Kidney epithelial cell (primary cell): ENCODE results near the gene PRAMEF17. TPM values are rescaled to one million over a fixed set of nuclear protein-coding genes. Genes with fewer than 3 reads are reported as not detected.
"Not testable (repeated sequence)": the region's sequence is repeated elsewhere in the genome, so short reads cannot be mapped to it uniquely, and the experiment has no call there.

Source experiments
- DNase-seq: peaks from one replicate; pipeline ENCODE4 v3.0.0-alpha.2; 2010; ENCODE audit warnings: low read depth
- H3K27me3 ChIP-seq: 2 replicates; pipeline ENCODE4 v1.6.0; 2011; ENCODE audit warnings: low read length; ENCODE audit not compliant: control insufficient read depth, insufficient read depth
- H3K36me3 ChIP-seq: 2 replicates; pipeline ENCODE4 v1.5.1; 2011; ENCODE audit warnings: low read length; ENCODE audit not compliant: control insufficient read depth, insufficient read depth
- H3K4me3 ChIP-seq: 2 replicates; pipeline ENCODE4 v1.5.1; 2011; ENCODE audit warnings: low read depth, mild to moderate bottlenecking, control low read depth, low read length
- CTCF ChIP-seq: IDR thresholded peaks from 2 replicates; pipeline ENCODE4 v1.5.1; 2011; ENCODE audit warnings: mild to moderate bottlenecking, moderate library complexity, low read length, control low read depth, inconsistent platforms; ENCODE audit not compliant: insufficient read depth, poor library complexity, severe bottlenecking
- total RNA-seq: library from RNA; depleted of rRNA; stranded (reverse); fragments of >200 nt; gene quantifications from 2 replicates; pipeline ENCODE4 v1.2.3, GENCODE V29; 2015

Gene PRAMEF17
- total RNA-seq, 1 donor from 2014 or later = not detected

- not testable (repeated sequence) for H3K4me3 ChIP-seq
Measured at GRCh38 chr1:13395311-13395710, 5.9 kb downstream of the PRAMEF17 start.

GRCh38 chr1:13407811-13408210 lies 18.4 kb downstream of the PRAMEF17 start:
- no peaks in the 10 kb centered on the region for H3K36me3 ChIP-seq

More at GRCh38 chr1:13395311-13395710, 5.9 kb downstream of the PRAMEF17 start:
- not testable (repeated sequence) for H3K27me3 ChIP-seq, DNase-seq, H3K36me3 ChIP-seq

GRCh38 chr1:13410150-13410549 lies 20.7 kb downstream of the PRAMEF17 start, which contains the start of gene PRAMEF20:
TSS of gene PRAMEF20 (plus strand) at chr1:13410450. CDS start at chr1:13416355, 5,905 bp downstream.
- DNase-seq, H3K4me3 ChIP-seq, H3K36me3 ChIP-seq, H3K27me3 ChIP-seq: not testable (repeated sequence)

More at GRCh38 chr1:13407811-13408210, 18.4 kb downstream of the PRAMEF17 start:
- no peak overlapping the region for H3K4me3 ChIP-seq
- DNase-seq = no peak
- no peak for TF ChIP-seq CTCF
- H3K27me3 ChIP-seq = no peaks in the 10 kb centered on the region

GRCh38 chr1:13430495-13430894 lies 41.1 kb downstream of the PRAMEF17 start:
- TF ChIP-seq CTCF = no peak
- Histone ChIP-seq H3K36me3 (no peaks in the 10 kb centered on the region), H3K27me3 (no peaks in the 10 kb centered on the region), H3K4me3 (no peak overlapping the region)
- no peak for DNase-seq

GRCh38 chr1:13432251-13432650 lies 42.8 kb downstream of the PRAMEF17 start:
- no peak for TF ChIP-seq CTCF
- no peaks in the 10 kb centered on the region for H3K36me3 ChIP-seq
- H3K4me3 ChIP-seq = no peak overlapping the region
- no peaks in the 10 kb centered on the region for H3K27me3 ChIP-seq
- DNase-seq = no peak

GRCh38 chr1:13433694-13434358 lies 44.4 kb downstream of the PRAMEF17 start:
- H3K27me3 ChIP-seq, DNase-seq, H3K36me3 ChIP-seq, H3K4me3 ChIP-seq: not testable (repeated sequence)

- H3K27me3 ChIP-seq = no peaks in the 10 kb centered on the region
- TF ChIP-seq CTCF = no peak
- DNase-seq = no peak
Measured at GRCh38 chr1:13435458-13435857, 46.0 kb downstream of the PRAMEF17 start.

GRCh38 chr1:13439104-13439783 lies 49.8 kb downstream of the PRAMEF17 start:
- not testable (repeated sequence) for DNase-seq, H3K36me3 ChIP-seq, H3K4me3 ChIP-seq, H3K27me3 ChIP-seq

More at GRCh38 chr1:13435458-13435857, 46.0 kb downstream of the PRAMEF17 start:
- no peak overlapping the region for H3K4me3 ChIP-seq
- H3K36me3 ChIP-seq = no peaks in the 10 kb centered on the region
